SHP77 treated with DMSO at 0.1 percent for 48 hours (cell line): ENCODE results near the gene ATP13A2.
"Not testable (repeated sequence)": the region's sequence is repeated elsewhere in the genome, so short reads cannot be mapped to it uniquely, and the experiment has no call there.

Experiments
- DNase-seq: peaks from one replicate; lab custom pipeline; 2025; lab: John Stamatoyannopoulos, UW

ATP13A2 gene

GRCh38 chr1:16957731-16958130, 54.0 kb downstream of the ATP13A2 start:
- no peak for DNase-seq

GRCh38 chr1:16956775-16957174, 55.0 kb downstream of the ATP13A2 start:
- no peak for DNase-seq

DNA sequence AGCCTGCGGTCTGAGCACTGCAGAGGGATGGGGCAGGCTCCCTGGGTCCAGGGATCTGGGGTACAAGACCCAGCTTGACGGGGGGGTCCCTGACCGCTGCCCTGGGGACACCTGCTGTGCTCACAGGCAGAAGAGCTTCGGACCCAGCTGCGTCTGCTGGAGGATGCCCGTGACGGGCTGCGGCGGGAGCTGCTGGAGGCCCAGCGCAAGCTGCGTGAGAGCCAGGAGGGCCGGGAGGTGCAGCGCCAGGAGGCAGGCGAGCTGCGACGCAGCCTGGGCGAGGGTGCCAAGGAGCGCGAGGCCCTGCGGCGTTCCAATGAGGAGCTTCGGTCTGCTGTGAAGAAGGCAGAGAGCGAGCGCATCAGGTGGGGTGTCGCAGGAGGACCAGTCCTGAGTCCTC, 56.5 kb downstream of the ATP13A2 start:
- no peak for DNase-seq

DNA sequence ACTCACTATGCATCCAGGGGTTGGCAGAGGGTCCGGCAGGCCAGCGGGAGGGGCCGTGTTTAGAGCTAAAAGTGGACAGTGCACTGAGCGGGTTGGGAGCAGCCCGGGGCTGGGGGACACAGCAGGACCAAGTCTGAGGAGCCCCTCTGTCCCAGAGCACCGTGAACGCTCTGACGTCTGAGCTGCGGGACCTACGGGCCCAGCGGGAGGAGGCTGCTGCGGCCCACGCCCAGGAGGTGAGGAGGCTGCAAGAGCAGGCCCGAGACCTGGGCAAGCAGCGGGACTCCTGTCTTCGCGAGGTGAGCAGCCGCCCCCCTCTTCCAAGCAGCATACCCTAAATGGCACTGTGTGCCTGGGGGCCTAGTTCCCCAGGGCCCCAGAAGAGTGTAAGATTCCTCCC, 57.1 kb downstream of the ATP13A2 start:
- no peak for DNase-seq

DNA sequence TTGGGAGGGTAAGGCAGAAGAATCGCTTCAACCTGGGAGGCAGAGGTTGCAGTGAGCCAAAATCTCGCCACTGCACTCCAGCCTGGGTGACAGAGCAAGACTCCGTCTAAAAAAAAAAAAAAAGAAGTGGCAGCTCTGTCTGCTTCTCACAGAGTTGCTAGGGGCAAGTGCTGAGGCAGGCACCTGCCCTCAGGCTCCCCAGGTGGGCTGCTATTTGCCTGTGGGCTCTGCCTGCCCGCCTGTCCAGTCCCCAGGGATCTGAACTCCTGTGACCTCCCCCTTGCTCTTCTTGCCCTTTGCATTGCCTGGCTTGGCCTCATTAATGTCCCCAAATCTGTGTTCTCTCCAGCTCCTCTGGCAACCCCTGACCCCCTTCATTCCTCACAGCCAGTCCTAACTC, 59.4 kb downstream of the ATP13A2 start:
- DNase-seq, result not testable (repeated sequence)

DNA sequence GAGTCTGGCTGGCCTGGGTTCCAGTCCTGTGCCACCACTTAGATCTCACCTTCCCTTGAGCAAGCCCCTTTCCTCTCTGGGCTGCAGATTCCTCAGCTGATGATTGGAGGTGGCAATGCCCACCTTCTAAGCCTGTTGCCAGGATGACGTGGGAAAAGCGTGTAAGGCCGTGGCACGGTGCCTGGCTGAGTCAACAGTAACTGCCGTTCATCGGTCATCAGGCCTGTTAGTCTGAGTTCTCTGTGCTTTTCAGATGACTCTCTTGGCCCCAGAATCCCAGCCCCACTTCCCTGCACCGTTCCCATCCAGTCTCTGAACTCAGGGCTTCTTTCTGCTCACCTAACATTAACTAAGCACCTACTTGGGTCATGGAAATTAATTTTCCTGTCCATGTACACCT, 62.7 kb downstream of the ATP13A2 start:
- peak; percentile 9 for DNase-seq

DNA sequence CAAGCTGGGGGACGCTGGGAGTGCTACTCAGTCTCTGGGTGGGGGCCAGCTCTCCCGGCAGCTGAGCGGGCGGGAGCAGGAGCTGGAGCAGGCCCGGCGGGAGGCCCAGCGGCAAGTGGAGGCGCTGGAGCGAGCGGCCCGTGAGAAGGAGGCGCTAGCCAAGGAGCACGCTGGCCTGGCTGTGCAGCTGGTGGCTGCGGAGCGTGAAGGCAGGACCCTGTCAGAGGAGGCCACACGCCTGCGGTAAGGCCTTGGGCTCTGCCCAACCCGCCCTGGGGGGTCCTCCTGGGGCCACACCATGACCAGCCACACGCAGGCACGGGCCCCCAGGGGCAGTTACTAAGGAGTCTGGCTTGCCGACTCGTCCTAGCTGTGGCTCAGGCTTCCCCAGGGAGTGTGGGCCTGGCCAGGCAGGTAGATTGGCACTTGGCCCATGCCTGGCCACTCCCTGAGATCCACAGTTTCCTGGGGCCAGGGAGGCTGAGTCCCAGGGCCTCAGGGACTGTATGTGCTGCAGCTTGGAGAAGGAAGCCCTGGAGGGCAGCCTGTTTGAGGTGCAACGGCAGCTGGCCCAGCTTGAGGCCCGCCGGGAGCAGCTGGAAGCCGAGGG, 63.3 kb downstream of the ATP13A2 start:
- DNase-seq, result peak; percentile 21

- no peak for DNase-seq
Measured at GRCh38 chr1:16946646-16947045, 65.1 kb downstream of the ATP13A2 start.

GRCh38 chr1:16946185-16946584, 65.5 kb downstream of the ATP13A2 start:
- DNase-seq, result not testable (repeated sequence)

DNA sequence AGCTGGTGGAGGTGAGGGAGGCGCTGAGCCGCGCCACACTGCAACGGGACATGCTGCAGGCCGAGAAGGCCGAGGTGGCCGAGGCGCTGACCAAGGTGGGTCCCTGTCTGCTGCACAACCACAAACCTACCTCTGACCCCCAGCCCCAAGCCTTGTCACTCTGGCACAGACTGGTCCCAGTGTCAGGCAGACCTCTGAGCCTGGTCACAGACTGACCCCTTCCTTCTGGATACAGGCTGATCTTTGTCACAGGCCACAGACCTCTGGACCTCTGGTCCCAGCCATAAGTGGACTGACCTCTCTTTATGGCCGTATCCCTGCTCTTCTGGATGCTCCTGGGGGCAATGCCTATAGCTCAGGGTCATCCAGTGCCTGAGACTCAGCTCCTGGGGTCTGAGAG, 66.2 kb downstream of the ATP13A2 start:
- DNase-seq, result not testable (repeated sequence)

- DNase-seq, result no peak
Measured at GRCh38 chr1:16944038-16944437, 67.7 kb downstream of the ATP13A2 start.

- not testable (repeated sequence) for DNase-seq
Measured at GRCh38 chr1:16939386-16940180, 72.1 kb downstream of the ATP13A2 start.

- DNase-seq, result no peak
Measured at GRCh38 chr1:16938351-16939321, 73.1 kb downstream of the ATP13A2 start.

DNA sequence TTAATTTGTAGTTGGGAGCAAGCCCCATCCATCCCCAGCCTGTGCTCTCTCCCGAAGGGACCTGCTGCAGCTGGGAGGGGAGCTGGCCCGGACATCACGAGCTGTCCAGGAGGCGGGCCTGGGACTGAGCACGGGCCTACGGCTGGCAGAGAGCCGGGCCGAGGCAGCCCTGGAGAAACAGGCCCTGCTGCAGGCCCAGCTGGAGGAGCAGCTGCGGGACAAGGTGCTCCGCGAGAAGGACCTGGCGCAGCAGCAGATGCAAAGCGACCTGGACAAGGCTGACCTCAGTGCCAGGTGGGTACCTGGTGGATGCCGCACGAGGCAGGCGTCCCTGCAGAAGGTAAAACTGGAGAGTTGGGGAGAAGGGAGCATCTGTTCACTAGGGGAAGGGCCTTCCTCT, 75.1 kb downstream of the ATP13A2 start:
- not testable (repeated sequence) for DNase-seq
